BLaER1 treated with 17β-estradiol and CSF1 and Interleukin-3, amounts not matched to agents 10 nM and 100 nM (cell line): ENCODE data around the gene ACVR1B.

ENCODE experiments used
- H3K27ac ChIP-seq, 11 experiments: shearing (Covaris generic); formaldehyde crosslinking; 2 replicates each; pipeline ENCODE4 v1.8.1; 2022
- H3K27me3 ChIP-seq, 11 experiments: shearing (Covaris generic); formaldehyde crosslinking; 2 replicates each; pipeline ENCODE4 v1.8.1; 2022
- H3K36me3 ChIP-seq, 11 experiments: shearing (Covaris generic); formaldehyde crosslinking; 2 replicates each; pipeline ENCODE4 v1.8.1; 2022
- H3K4me1 ChIP-seq, 10 experiments: shearing (Covaris generic); formaldehyde crosslinking; 2 replicates each; pipeline ENCODE4 v1.8.1; 2022
- H3K4me2 ChIP-seq, 11 experiments: shearing (Covaris generic); formaldehyde crosslinking; 2 replicates each; pipeline ENCODE4 v1.8.1; 2022
- H3K4me3 ChIP-seq, 10 experiments: shearing (Covaris generic); formaldehyde crosslinking; 2 replicates each; pipeline ENCODE4 v1.8.1; 2022
- H3K9ac ChIP-seq, 11 experiments: shearing (Covaris generic); formaldehyde crosslinking; 2 replicates each; pipeline ENCODE4 v1.8.1; 2022
- H3K9me3 ChIP-seq, 11 experiments: shearing (Covaris generic); formaldehyde crosslinking; replicated peaks in 1 of 11; 2 replicates each; pipeline ENCODE4 v1.8.1; 2022
- H4K20me1 ChIP-seq, 11 experiments: shearing (Covaris generic); formaldehyde crosslinking; 2 replicates each; pipeline ENCODE4 v1.8.1; 2022
- Cebpa-rat ChIP-seq, 11 experiments: shearing (Covaris generic); IDR thresholded peaks; 2 replicates each; pipeline ENCODE4 v1.8.1; 2022

ACVR1B gene

DNA sequence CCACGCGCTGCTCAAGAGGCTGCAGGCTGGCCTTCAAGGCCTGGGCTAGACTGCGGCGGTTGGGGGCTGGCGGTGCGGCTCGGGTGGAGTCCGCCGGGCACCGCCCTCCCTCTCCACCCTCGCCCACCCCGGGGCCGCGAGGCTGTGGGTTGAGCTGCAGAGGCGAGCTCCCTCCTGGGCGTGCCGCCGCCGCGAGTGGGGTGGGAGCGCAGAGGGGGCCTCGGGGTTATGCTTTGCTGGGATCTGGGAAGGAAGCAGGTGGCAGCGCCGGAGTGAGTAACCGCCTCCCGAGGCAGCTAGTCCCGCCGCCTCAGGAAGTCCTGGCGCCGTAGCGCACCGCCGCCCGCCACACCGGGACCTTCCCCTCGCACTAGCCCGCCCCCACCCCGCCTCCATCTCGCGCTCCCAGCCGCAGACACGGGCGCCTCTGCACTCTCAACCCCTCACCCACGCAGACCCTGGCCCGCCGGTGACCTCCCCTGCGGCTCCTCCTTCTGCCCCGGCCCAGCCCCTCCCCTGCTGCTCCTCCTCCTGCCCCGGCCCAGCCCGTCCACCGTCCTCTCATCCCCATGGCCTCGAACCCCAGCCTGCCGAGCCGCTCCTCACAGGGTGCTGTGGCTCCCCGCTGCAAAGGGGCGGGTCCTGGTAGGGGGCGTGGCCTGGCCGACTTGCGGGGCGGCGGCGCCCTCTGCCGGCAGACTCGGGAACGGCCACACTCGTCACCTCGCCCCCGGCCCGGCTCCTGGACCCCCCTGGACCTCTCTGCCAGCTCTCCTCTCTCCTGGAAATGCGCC, 71.9 kb downstream of the ACVR1B start:
- Histone ChIP-seq H3K9ac (peak overlapping the region; percentile 56 to 79 (median 71); a peak in 21 of 22 replicates), H3K36me3 (no peaks in the 10 kb centered on the region), H3K4me2 (peak overlapping the region; percentile 84 to 96 (median 94)), H3K4me3 (peak overlapping the region; percentile 53 to 72 (median 60)), H4K20me1 (no peaks in the 10 kb centered on the region), H3K27me3 (no peaks in the 10 kb centered on the region), H3K9me3 (no peaks in the 10 kb centered on the region), H3K27ac (peak overlapping the region in 10 of 11 experiments; percentile 18 to 82 (median 72); a peak in 19 of 22 replicates), H3K4me1 (peaks cover 52 to 91% (median 89%) of the 10 kb centered on the region in 10 experiments)
- TF ChIP-seq Cebpa-rat (IDR thresholded peaks at IDR 0.05): no peak

DNA sequence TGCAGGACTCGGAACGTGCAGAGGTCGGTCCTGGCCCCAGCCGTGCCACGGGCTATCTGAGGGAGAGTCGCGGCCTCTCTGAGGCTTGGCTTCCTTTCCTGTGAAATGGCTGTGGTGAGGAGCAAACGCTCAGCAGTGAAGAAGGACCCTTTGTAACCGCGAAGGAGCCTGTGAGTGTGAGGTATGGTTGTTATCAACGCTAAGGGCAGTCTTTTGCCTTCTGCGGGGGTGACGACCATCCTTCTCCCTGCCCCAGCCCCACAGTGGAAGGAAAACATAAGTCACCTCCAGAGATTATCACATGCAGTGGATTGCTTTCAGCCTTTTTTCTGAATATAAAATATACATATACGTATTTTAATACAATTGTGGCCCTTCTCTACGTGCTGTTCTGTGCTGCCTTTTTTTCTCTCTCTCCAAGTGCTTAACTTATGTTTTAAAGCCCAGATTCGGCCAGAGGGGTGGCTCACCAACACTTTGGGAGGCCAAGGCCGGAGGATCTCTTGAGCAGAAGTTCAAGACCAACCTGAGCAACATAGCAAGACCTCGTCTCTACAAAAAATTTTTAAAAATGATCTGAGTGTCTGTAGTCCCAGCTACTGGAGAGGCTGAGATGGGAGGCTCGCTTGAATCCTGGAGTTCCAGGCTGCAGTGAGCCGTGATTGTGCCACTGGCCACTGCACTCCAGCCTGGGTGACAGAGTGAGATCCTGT, 72.6 kb downstream of the ACVR1B start:
- no peaks in the 10 kb centered on the region for H3K36me3 ChIP-seq
- no peaks in the 10 kb centered on the region for H3K27me3 ChIP-seq
- peak overlapping the region in 10 of 11 experiments; percentile 16 to 82 (median 72); a peak in 17 of 22 replicates for H3K27ac ChIP-seq
- peak overlapping the region; percentile 56 to 79 (median 71); a peak in 21 of 22 replicates for H3K9ac ChIP-seq
- H3K4me3 ChIP-seq: peak overlapping the region; percentile 53 to 72 (median 60)
- peaks cover 52 to 89% (median 85%) of the 10 kb centered on the region in 10 experiments for H3K4me1 ChIP-seq
- peak overlapping the region; percentile 84 to 96 (median 94) for H3K4me2 ChIP-seq
- no peaks in the 10 kb centered on the region for H3K9me3 ChIP-seq
- TF ChIP-seq Cebpa-rat (IDR thresholded peaks at IDR 0.05): no peak
- no peaks in the 10 kb centered on the region for H4K20me1 ChIP-seq

DNA sequence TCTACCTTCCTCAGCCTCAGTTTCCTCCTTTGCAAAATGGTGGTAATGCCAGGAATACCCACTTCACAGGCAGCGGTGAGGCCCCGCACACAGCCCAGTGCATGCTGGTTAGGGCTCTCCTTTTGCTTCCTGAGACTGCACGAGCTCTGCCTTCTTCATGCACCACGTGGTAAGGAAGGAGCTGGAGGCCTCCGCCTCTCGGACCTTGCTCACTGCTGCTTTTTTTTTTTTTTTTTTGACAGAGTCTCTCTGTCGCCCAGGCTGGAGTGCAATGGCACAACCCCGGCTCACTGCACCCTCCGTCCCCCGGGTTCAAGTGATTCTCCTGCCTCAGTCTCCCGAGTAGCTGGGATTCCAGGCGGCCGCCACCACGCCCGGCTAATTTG, 73.3 kb downstream of the ACVR1B start:
- Histone ChIP-seq H3K4me2 (peak overlapping the region; percentile 84 to 96 (median 94)), H3K9me3 (no peaks in the 10 kb centered on the region), H3K9ac (peak overlapping the region in 9 of 11 experiments; percentile 46 to 79 (median 73); a peak in 13 of 22 replicates), H3K36me3 (no peaks in the 10 kb centered on the region), H3K27ac (peak overlapping the region in 8 of 11 experiments; percentile 15 to 74 (median 38); a peak in 9 of 22 replicates), H4K20me1 (no peaks in the 10 kb centered on the region), H3K4me1 (peaks cover 52 to 89% (median 85%) of the 10 kb centered on the region in 10 experiments), H3K4me3 (no peak overlapping the region; a peak in 1 of 20 replicates), H3K27me3 (no peaks in the 10 kb centered on the region)
- no peak for TF ChIP-seq Cebpa-rat (IDR thresholded peaks at IDR 0.05)

DNA sequence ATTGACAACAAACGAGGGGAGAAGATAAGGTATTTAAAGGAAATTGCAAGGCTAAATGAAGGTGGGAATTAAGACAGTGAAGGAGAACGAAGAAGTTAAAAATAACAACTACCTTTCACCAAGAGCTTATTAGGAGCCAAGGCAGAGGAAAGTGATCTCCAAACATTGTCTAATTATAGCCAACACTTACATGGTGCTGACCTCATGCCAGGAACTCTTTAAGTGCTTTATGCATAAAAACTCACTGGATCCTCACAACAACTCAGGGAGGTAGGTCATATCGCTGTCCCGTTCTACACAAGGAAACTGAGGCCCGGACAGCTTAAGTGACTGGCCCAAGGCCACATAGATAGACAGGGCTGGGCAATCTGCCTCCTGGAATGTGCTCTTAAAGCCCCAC, 74.8 kb downstream of the ACVR1B start:
- Histone ChIP-seq H3K4me2 (peak overlapping the region; percentile 84 to 96 (median 94)), H3K9me3 (no peaks in the 10 kb centered on the region), H3K27ac (no peak overlapping the region), H3K4me1 (peaks cover 38 to 87% (median 81%) of the 10 kb centered on the region in 10 experiments), H3K9ac (peak overlapping the region in 4 of 11 experiments; percentile 0 to 73 (median 36); a peak in 5 of 22 replicates), H4K20me1 (no peaks in the 10 kb centered on the region), H3K4me3 (no peak overlapping the region), H3K27me3 (no peaks in the 10 kb centered on the region), H3K36me3 (no peaks in the 10 kb centered on the region)
- no peak for TF ChIP-seq Cebpa-rat (IDR thresholded peaks at IDR 0.05)

DNA sequence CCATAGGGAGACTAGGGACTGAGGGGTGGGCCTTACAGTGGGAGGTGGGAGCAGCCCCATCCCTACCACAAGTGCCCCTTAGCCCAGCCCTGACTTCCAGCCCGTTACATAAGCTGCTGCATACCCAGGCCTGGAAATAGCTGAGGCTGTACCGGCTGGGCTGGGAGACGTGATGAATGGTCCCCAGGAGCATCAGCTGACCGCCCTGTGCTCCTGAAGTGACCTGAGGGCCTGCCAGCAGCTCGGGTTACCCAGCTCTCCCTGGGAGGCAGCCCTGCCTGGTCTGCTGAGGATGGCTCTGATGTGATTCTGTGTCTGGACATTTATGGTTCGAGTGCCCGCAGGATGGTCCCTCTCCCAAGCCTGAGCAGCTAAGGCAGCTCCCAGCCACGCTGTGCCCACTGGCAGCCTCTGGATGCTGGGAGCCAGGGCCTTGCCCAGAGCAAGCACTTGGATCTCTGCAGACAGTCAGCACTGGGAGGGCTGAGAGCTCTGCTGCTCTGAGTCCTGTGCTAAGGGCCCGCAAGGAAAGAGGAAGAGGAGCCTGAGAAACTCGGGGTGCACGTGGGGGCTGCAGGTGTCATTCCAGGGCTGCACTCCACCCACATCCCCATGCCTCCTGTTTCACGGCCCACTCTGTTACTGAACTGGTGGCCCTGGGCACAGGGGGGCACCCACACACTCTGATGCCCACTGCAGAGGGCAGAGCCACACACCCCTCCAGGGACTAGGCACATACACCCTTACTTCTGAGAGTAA, 75.8 kb downstream of the ACVR1B start:
- no peaks in the 10 kb centered on the region for H3K27me3 ChIP-seq
- H3K4me1 ChIP-seq: peaks cover 28 to 86% (median 80%) of the 10 kb centered on the region in 10 experiments
- no peaks in the 10 kb centered on the region for H4K20me1 ChIP-seq
- H3K4me3 ChIP-seq: no peak overlapping the region
- no peak for TF ChIP-seq Cebpa-rat (IDR thresholded peaks at IDR 0.05)
- peak overlapping the region in 2 of 11 experiments; percentile 14 to 52; a peak in 3 of 22 replicates for H3K9ac ChIP-seq
- peak overlapping the region in 9 of 11 experiments; percentile 15 to 96 (median 84); a peak in 14 of 22 replicates for H3K4me2 ChIP-seq
- no peak overlapping the region for H3K27ac ChIP-seq
- no peaks in the 10 kb centered on the region for H3K9me3 ChIP-seq
- no peaks in the 10 kb centered on the region for H3K36me3 ChIP-seq

DNA sequence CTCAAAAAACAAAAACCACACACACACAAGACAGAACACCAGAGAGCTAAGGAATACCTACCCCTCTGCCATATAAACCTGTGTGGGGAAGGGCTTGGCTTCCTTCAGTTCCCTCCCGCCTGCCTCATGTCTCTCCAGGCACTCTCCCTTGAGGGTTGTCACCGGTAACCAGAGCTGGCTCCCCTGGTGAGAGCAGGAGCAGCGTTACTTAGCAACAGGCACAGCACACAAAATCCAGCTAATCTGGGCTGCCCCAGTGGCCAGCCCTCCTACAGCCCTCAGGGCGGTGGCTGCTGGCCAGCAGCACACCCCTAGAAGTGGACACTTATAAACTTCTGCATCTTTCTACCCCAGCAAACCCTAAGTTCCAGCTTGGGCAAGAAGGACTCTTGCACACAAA, 78.2 kb downstream of the ACVR1B start:
- H3K4me3 ChIP-seq: no peak overlapping the region
- H3K27ac ChIP-seq: no peak overlapping the region; a peak in 1 of 22 replicates
- peaks cover 25 to 88% (median 81%) of the 10 kb centered on the region in 10 experiments for H3K4me1 ChIP-seq
- no peaks in the 10 kb centered on the region for H3K27me3 ChIP-seq
- H4K20me1 ChIP-seq: no peaks in the 10 kb centered on the region
- no peaks in the 10 kb centered on the region for H3K9me3 ChIP-seq
- H3K4me2 ChIP-seq: peak overlapping the region in 8 of 11 experiments; percentile 27 to 84 (median 74); a peak in 16 of 22 replicates
- TF ChIP-seq Cebpa-rat (IDR thresholded peaks at IDR 0.05): no peak
- peak overlapping the region in 6 of 11 experiments; percentile 2 to 48 (median 30); a peak in 6 of 22 replicates for H3K9ac ChIP-seq
- no peaks in the 10 kb centered on the region for H3K36me3 ChIP-seq

DNA sequence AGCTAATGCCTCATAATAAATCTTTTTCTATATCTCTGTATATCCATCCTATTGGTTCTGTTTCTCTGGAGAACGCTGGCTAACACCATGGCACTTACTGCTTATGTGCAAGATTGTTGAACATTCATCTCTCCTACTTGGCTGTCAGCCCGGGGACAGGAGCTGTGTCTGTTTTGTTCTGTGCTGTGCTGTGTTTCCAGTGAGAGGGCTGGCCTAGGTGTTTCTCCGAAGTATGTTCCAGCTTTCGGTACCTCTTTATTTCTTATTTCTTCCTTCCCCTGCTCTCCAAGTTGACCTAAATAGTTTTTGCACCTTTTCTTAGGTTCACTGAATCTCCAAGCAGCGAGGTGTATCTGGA, 80.9 kb downstream of the ACVR1B start:
- Histone ChIP-seq H3K27me3 (peaks cover 0 to 8% (median 0%) of the 10 kb centered on the region in 11 experiments; a peak in 2 of 22 replicates), H3K9me3 (no peaks in the 10 kb centered on the region), H3K4me1 (peaks cover 28 to 86% (median 79%) of the 10 kb centered on the region in 10 experiments), H3K4me2 (peak overlapping the region; percentile 58 to 100 (median 91)), H3K36me3 (no peaks in the 10 kb centered on the region), H3K4me3 (peak overlapping the region in 6 of 10 experiments; percentile 10 to 36 (median 29); a peak in 8 of 20 replicates), H3K9ac (peak overlapping the region in 3 of 11 experiments; percentile 4 to 31 (median 20); a peak in 1 of 22 replicates), H4K20me1 (peaks cover 0 to 7% (median 0%) of the 10 kb centered on the region in 11 experiments; a peak in 1 of 22 replicates), H3K27ac (peak overlapping the region in 2 of 11 experiments; percentile 32 to 33; a peak in 2 of 22 replicates)
- no peak for TF ChIP-seq Cebpa-rat (IDR thresholded peaks at IDR 0.05)

DNA sequence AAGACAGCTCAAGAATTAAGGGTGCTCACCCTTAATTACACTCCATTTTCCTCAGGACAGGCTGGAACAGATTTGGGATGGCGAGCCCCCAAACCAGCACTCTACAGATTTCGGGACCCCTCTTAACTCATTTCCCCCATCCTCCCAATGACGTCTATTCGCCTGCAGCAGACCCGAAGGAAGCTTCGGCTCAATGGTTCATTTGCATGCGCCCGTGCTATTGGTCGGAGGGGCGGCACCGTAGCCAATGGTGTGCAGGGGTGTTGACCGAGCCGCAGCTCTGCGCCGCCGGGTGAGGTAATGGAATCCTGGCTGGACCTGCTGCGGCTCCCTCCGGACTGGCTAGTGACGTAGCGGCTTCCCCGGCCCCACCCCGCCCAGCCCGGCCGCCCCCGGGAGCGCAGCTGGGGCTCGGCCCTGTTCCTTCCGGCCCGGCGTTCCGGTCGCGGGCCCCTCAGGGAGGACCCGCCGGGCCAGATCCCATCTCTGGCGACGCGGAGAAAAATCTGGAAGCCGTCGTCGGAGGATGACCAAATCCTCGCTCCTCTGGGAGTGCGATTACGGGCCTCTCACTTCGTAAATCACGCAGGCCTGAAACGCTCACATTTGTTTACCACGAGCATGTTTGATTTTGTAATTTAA, 81.4 kb downstream of the ACVR1B start:
- Histone ChIP-seq H3K9me3 (no peaks in the 10 kb centered on the region), H3K27ac (peak overlapping the region; percentile 68 to 90 (median 83)), H4K20me1 (peaks cover 0 to 7% (median 0%) of the 10 kb centered on the region in 11 experiments; a peak in 1 of 22 replicates), H3K4me3 (peak overlapping the region; percentile 26 to 63 (median 49); a peak in 19 of 20 replicates), H3K36me3 (no peaks in the 10 kb centered on the region), H3K9ac (peak overlapping the region; percentile 55 to 83 (median 75); a peak in 21 of 22 replicates), H3K4me2 (peak overlapping the region; percentile 85 to 100 (median 99)), H3K27me3 (peaks cover 0 to 8% (median 0%) of the 10 kb centered on the region in 11 experiments; a peak in 2 of 22 replicates), H3K4me1 (peaks cover 28 to 86% (median 78%) of the 10 kb centered on the region in 10 experiments)
- TF ChIP-seq Cebpa-rat (IDR thresholded peaks at IDR 0.05): no peak
